Gastroesophageal sphincter (tissue), 4 donors: ENCODE measurements around the gene NEO1. TPM values are rescaled to one million over a fixed set of nuclear protein-coding genes. Genes with fewer than 3 reads are reported as not detected.
"Not testable (repeated sequence)": the region's sequence is repeated elsewhere in the genome, so short reads cannot be mapped to it uniquely, and the experiment has no call there.

Experiments
- ATAC-seq: fragments of 150-250 bp; one replicate; pipeline ENCODE4 v1.9.1; 2016; ENCODE audit warnings: mild to moderate bottlenecking, moderate library complexity
- H3K27ac ChIP-seq, 4 donors: fragments of 200-600 bp; sonication (generic) in 3 of 4; 1 replicate in 3 of 4; 2 replicates in 1 of 4; pipeline ENCODE4 v1.5.1; 2016 to 2019
- H3K27me3 ChIP-seq: fragments of 200-600 bp; sonication (generic); one replicate; pipeline ENCODE4 v1.5.1; 2019
- H3K36me3 ChIP-seq, 2 donors: fragments of 200-600 bp; sonication (generic); one replicate each; pipeline ENCODE4 v1.5.1; 2019; ENCODE audit warnings: control low read depth in 1 of 2
- H3K4me1 ChIP-seq, 3 donors: fragments of 200-600 bp; sonication (generic); 1 replicate in 2 of 3; 2 replicates in 1 of 3; pipeline ENCODE4 v1.5.1; 2016 to 2019; ENCODE audit warnings: control low read depth in 2 of 3
- H3K4me3 ChIP-seq, 2 donors: fragments of 200-600 bp; sonication (generic); one replicate each; pipeline ENCODE4 v1.5.1; 2019; ENCODE audit warnings: mild to moderate bottlenecking in 1 of 2, moderate library complexity in 1 of 2
- H3K9me3 ChIP-seq, 3 donors: fragments of 200-600 bp; sonication (generic); one replicate each; pipeline ENCODE4 v1.5.1; 2017 to 2019; ENCODE audit warnings: control low read depth in 2 of 3
- EP300 ChIP-seq: sonication (generic); formaldehyde crosslinking; IDR thresholded peaks from one replicate; pipeline ENCODE4 v1.6.1; 2017; ENCODE audit warnings: antibody characterized with exemption, mild to moderate bottlenecking
- POLR2A ChIP-seq, 2 donors: fragments of 450-650 bp; IDR thresholded peaks; one replicate each; pipeline ENCODE4 v1.6.1; 2017; ENCODE audit warnings: antibody characterized with exemption in 2 of 2, mild to moderate bottlenecking in 2 of 2, moderate library complexity in 1 of 2
- POLR2AphosphoS5 ChIP-seq: sonication (generic); formaldehyde crosslinking; IDR thresholded peaks from one replicate; pipeline ENCODE4 v1.6.1; 2017; ENCODE audit warnings: antibody characterized with exemption
- WGBS, 2 donors: methylation state at CpG; one replicate each; pipeline ENCODE4 v1.1.5; 2018; ENCODE audit warnings: low coverage in 1 of 2; 5-methylcytosine and 5-hydroxymethylcytosine counted together
- total RNA-seq, 4 donors: library from RNA; depleted of rRNA; stranded (reverse); fragments of >200 nt; gene quantifications; one replicate each; pipeline ENCODE4 v1.1.0, GENCODE V29; 2016
- TF ChIP-seq, protein P1 (sequence below), 4 experiments: fragments of 200-600 bp in 2 of 4; fragments of 450-650 bp in 2 of 4; sonication (generic) in 1 of 4; IDR thresholded peaks; one replicate each; pipeline ENCODE4 v1.5.1; 2017 to 2019; ENCODE audit warnings: antibody characterized with exemption in 4 of 4, mild to moderate bottlenecking in 2 of 4, moderate library complexity in 2 of 4

NEO1 gene
- total RNA-seq, 4 donors from 2014 or later, result 28.3 to 61.7 (median 36.1) TPM

GRCh38 chr15:73190189-73190601 is 137.9 kb downstream of the NEO1 start:
- no peak for ATAC-seq
- WGBS, 2 donors, result 25 to 36% methylated on average over 2 of the region's 2 CpGs
- Histone ChIP-seq H3K9me3 (no peaks in the 10 kb centered on the region), H3K27ac (no peak overlapping the region), H3K36me3 (peaks cover 0 to 1% of the 10 kb centered on the region in 2 donors), H3K4me3 (no peak overlapping the region), H3K27me3 (no peaks in the 10 kb centered on the region), H3K4me1 (peaks cover 0 to 18% (median 0%) of the 10 kb centered on the region in 3 donors)
- TF ChIP-seq, protein P1, sequence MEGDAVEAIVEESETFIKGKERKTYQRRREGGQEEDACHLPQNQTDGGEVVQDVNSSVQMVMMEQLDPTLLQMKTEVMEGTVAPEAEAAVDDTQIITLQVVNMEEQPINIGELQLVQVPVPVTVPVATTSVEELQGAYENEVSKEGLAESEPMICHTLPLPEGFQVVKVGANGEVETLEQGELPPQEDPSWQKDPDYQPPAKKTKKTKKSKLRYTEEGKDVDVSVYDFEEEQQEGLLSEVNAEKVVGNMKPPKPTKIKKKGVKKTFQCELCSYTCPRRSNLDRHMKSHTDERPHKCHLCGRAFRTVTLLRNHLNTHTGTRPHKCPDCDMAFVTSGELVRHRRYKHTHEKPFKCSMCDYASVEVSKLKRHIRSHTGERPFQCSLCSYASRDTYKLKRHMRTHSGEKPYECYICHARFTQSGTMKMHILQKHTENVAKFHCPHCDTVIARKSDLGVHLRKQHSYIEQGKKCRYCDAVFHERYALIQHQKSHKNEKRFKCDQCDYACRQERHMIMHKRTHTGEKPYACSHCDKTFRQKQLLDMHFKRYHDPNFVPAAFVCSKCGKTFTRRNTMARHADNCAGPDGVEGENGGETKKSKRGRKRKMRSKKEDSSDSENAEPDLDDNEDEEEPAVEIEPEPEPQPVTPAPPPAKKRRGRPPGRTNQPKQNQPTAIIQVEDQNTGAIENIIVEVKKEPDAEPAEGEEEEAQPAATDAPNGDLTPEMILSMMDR (IDR thresholded peaks at IDR 0.05), result no peak
- TF ChIP-seq EP300 (no peak), POLR2A (IDR thresholded peaks at IDR 0.05) (no peak), POLR2AphosphoS5 (no peak)

DNA sequence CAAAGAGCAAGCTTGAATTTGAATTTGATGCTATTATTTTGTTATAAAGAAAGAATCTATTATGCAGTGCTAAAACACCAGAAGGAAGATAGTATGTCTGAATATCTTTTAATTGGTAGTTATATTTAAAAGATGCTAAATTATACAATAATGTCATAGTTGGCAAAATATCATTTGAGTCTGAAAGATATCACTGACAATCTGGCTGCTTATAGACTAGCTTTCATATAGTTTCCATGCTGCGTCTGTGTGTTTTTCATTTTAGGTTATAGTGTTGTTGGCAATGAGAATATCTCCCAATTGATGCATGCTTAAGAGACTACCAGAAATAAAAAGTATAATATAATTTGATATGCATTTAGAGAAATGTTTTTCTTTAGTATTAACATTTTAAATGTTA is 142.9 kb downstream of the NEO1 start:
- H3K9me3 ChIP-seq, result no peaks in the 10 kb centered on the region
- no peaks in the 10 kb centered on the region for H3K36me3 ChIP-seq
- H3K4me1 ChIP-seq, result peaks cover 0 to 9% (median 0%) of the 10 kb centered on the region in 3 donors
- no peaks in the 10 kb centered on the region for H3K27me3 ChIP-seq
- no peak overlapping the region for H3K4me3 ChIP-seq
- ATAC-seq, result no peak
- no peak overlapping the region for H3K27ac ChIP-seq
- 83 to 96% methylated on average over 1 of the region's 1 CpG for WGBS, 2 donors
- TF ChIP-seq POLR2A (IDR thresholded peaks at IDR 0.05), result no peak

DNA sequence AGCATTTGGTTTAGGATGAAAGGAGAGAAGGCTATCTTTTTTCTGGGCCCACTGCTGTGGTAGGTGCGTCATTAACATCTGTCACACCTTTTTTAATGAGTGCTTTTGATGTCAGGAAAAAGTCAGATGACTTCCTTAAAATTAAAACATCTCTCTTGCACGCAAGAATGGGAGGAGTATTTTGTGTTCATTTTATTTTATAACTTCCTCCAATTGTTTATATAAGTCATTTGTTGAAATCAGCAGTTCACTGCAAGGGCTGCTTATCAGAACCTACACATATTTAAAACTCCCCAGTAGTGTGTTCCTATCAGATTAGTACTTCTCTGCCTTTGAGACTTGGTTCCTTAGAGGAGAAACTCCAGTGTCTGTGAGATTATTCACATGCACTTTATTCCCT is 143.8 kb downstream of the NEO1 start:
- Histone ChIP-seq H3K4me1 (no peaks in the 10 kb centered on the region), H3K36me3 (no peaks in the 10 kb centered on the region), H3K27me3 (no peaks in the 10 kb centered on the region), H3K9me3 (no peaks in the 10 kb centered on the region), H3K4me3 (no peak overlapping the region), H3K27ac (peak overlapping the region in 2 of 4 donors; percentile 4 to 28)
- 29 to 36% methylated on average over 2 of the region's 2 CpGs for WGBS, 2 donors
- TF ChIP-seq EP300, result no peak
- ATAC-seq, result no peak

DNA sequence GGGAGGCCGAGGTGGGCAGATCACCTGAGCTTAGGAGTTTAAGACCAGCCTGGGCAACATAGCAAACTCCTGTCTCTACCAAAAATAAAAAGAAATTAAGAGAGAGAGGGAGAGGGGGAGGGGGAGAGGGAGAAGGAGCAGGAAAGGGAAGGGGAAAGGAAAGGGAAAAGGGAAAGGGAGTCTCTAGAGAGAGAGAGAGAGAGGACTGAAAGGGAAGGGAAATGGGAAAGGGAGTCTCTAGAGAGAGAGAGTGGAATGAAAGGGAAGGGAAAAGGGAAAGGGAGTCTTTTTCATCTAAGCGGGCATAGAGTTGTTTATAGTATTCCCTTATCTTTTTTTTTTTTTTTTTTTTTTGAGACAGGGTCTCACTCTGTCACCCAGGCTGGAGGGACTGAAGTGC is 148.1 kb downstream of the NEO1 start:
- 84 to 100% methylated on average over 1 to 2 of the region's 2 CpGs for WGBS, 2 donors
- ATAC-seq, result no peak
- no peak overlapping the region for H3K4me3 ChIP-seq
- peaks cover 0 to 4% of the 10 kb centered on the region in 2 donors for H3K36me3 ChIP-seq
- TF ChIP-seq POLR2A (IDR thresholded peaks at IDR 0.05) (no peak), EP300 (no peak), POLR2AphosphoS5 (no peak)
- TF ChIP-seq, protein P1 (IDR thresholded peaks at IDR 0.05), result no peak
- H3K4me1 ChIP-seq, result no peaks in the 10 kb centered on the region
- no peaks in the 10 kb centered on the region for H3K27me3 ChIP-seq
- no peak overlapping the region for H3K27ac ChIP-seq
- H3K9me3 ChIP-seq, result no peaks in the 10 kb centered on the region

DNA sequence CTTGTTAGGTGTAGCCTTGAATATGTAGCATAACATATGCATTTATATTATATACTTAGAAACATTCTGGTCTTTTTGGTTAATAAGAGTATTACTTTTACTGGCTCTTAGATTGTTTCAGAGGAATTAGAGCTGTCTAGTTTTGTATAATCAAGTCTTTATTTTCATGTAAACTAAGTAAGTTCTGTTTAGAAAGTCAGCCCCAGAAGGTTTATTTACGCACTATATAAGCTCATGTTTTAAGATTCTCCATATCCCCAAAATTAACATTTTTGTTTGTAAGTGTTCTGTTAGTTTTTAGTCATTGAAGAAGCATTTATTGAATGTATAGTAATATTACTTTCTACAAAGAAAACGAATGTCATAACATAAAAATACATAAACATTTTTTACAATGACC is 158.4 kb downstream of the NEO1 start:
- Histone ChIP-seq H3K36me3 (peaks cover 0 to 5% of the 10 kb centered on the region in 2 donors), H3K9me3 (no peaks in the 10 kb centered on the region), H3K4me1 (no peaks in the 10 kb centered on the region), H3K27ac (no peak overlapping the region), H3K27me3 (no peaks in the 10 kb centered on the region), H3K4me3 (no peak overlapping the region)
- no peak for ATAC-seq
- WGBS, 2 donors, result 54 to 60% methylated on average over 2 of the region's 2 CpGs
- TF ChIP-seq POLR2AphosphoS5, result no peak
- TF ChIP-seq POLR2A (IDR thresholded peaks at IDR 0.05), result no peak
- TF ChIP-seq, protein P1 (IDR thresholded peaks at IDR 0.05), result no peak
- TF ChIP-seq EP300, result no peak

- 9 to 15% methylated on average over 1 of the region's 1 CpG for WGBS, 2 donors
These were observed 160.2 kb downstream of the NEO1 start for GRCh38 chr15:73212424-73212823.

DNA sequence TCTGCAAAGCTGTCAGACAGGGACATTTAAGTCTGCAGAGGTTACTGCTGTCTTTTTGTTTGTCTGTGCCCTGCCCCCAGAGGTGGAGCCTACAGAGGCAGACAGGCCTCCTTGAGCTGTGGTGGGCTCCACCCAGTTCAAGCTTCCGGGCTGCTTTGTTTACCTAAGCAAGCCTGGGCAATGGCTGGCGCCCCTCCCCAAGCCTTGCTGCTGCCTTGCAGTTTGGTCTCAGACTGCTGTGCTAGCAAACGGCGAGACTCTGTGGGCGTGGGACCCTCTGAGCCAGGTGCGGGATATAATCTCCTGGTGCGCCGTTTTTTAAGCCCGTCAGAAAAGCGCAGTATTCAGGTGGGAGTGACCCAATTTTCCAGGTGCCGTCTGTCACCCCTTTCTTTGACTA is 169.2 kb downstream of the NEO1 start:
- not testable (repeated sequence) for H3K27ac ChIP-seq, H3K4me3 ChIP-seq, H3K36me3 ChIP-seq, H3K27me3 ChIP-seq, H3K4me1 ChIP-seq, ATAC-seq, H3K9me3 ChIP-seq
- WGBS, 2 donors, result no CpG with 5 or more reads among the region's 11 CpGs

More at GRCh38 chr15:73212424-73212823, 160.2 kb downstream of the NEO1 start:
- H3K27ac ChIP-seq, result no peak overlapping the region
- H3K4me3 ChIP-seq, result no peak overlapping the region
- TF ChIP-seq POLR2A (IDR thresholded peaks at IDR 0.05), result no peak
- TF ChIP-seq, protein P1 (IDR thresholded peaks at IDR 0.05), result no peak
- TF ChIP-seq EP300, result no peak
- TF ChIP-seq POLR2AphosphoS5, result no peak
- no peaks in the 10 kb centered on the region for H3K4me1 ChIP-seq
- ATAC-seq, result no peak
- H3K36me3 ChIP-seq, result peaks cover 0 to 5% of the 10 kb centered on the region in 2 donors
- no peaks in the 10 kb centered on the region for H3K27me3 ChIP-seq
- no peaks in the 10 kb centered on the region for H3K9me3 ChIP-seq
